GM06990 (cell line): ENCODE data around the gene MTMR4.

ENCODE experiments used
- DNase-seq: peaks from one replicate; pipeline ENCODE4 v3.0.0-alpha.2; 2011; ENCODE audit not compliant: insufficient read length; ENCODE audit errors: extremely low read depth
- H3K27me3 ChIP-seq: replicated peaks from 2 replicates; pipeline ENCODE4 v1.6.0; 2011; ENCODE audit warnings: low read length; ENCODE audit not compliant: control insufficient read depth, insufficient read depth
- H3K36me3 ChIP-seq: 2 replicates; pipeline ENCODE4 v1.5.1; 2011; ENCODE audit warnings: low read length; ENCODE audit not compliant: control insufficient read depth, insufficient read depth
- H3K4me3 ChIP-seq: replicated peaks from 2 replicates; pipeline ENCODE4 v1.5.1; 2011; ENCODE audit warnings: low read depth, mild to moderate bottlenecking, control low read depth, low read length
- TF ChIP-seq, protein P1 (sequence below): IDR thresholded peaks from 2 replicates; pipeline ENCODE4 v1.5.1; 2011; ENCODE audit warnings: low read length, control low read depth, mild to moderate bottlenecking, inconsistent platforms; ENCODE audit not compliant: insufficient read depth, poor library complexity, severe bottlenecking

Gene MTMR4

DNA sequence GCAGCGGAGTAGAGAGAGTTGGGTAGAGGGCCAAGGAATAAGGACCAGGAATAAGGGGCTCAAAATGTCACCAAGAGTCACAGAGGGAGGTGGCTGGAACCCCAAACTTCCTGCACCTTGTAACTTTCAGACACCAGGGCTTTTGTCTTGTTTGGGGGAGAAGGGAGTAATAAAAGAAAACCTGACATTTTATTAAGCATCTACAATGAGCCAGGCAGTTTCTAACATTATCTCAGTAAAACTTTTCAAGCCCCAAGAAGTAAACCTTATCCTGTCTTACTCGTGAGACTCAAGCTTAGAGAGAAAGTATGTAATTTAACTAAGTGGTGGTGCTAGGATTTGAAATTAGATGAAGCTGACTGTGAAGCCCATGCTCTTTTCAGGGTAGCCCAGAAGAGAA lies 848 bp upstream of the MTMR4 start:
- no peaks in the 10 kb centered on the region for H3K27me3 ChIP-seq
- peaks cover 10% of the 10 kb centered on the region for H3K36me3 ChIP-seq
- TF ChIP-seq, protein P1, sequence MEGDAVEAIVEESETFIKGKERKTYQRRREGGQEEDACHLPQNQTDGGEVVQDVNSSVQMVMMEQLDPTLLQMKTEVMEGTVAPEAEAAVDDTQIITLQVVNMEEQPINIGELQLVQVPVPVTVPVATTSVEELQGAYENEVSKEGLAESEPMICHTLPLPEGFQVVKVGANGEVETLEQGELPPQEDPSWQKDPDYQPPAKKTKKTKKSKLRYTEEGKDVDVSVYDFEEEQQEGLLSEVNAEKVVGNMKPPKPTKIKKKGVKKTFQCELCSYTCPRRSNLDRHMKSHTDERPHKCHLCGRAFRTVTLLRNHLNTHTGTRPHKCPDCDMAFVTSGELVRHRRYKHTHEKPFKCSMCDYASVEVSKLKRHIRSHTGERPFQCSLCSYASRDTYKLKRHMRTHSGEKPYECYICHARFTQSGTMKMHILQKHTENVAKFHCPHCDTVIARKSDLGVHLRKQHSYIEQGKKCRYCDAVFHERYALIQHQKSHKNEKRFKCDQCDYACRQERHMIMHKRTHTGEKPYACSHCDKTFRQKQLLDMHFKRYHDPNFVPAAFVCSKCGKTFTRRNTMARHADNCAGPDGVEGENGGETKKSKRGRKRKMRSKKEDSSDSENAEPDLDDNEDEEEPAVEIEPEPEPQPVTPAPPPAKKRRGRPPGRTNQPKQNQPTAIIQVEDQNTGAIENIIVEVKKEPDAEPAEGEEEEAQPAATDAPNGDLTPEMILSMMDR: no peak
- no peak overlapping the region for H3K4me3 ChIP-seq
- no peak for DNase-seq

DNA sequence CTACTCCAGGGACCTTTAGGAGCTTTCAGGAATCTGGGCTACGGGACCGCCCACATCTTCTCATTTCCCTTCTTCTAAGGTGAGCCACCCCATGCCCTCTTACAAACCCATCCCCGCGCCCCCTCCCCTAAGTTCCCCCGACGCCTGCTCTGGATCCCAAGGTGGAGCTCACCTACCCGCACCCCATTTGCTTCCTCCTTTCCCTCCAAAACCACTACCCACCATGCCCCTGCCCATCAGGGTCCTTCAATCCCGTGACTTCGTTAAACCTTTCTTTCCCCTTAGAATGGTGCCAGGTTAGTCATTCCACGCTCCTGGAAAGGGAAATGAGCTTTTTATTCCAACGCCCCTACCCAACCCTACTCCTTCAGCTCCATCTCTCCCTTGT lies 326 bp upstream of the MTMR4 start:
- H3K27me3 ChIP-seq: no peaks in the 10 kb centered on the region
- DNase-seq: no peak
- H3K4me3 ChIP-seq: peak overlapping the region; percentile 86
- H3K36me3 ChIP-seq: peaks cover 14% of the 10 kb centered on the region
- TF ChIP-seq, protein P1: no peak

DNA sequence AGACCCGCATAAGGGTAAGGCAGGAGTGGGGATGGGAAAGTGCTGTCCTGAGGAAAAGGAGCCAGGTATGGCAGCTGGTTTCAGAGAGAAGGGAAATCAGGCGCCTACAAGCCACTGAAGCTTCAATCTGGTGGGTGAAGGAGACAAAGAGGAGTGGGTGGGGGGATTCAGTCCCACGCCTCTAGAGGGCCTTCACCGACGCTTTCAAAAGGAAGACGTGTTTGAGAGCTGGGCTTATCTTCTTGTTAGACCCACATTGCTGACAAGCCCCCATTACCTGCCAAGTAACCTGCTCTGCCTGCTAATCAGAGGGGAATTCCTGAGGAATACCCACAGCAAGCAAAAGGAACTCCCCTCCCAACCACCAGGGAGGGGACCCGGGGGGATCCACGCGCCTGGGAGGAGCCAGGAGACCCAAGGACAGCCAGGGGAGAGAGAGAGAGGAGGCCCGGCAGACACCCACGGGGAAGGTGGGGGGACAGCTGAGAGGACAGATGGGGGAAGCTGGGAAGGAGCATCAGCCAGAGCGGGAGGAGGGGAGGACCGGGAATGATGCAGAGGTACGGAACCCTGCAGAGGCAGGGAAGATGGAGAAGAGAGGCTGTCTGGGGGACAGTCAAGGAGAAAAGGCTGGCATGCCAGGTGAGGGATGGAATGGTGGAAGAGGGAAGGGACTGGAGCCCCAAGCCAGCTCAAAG lies 1.0 kb downstream of the MTMR4 start:
- Histone ChIP-seq H3K36me3 (peaks cover 25% of the 10 kb centered on the region), H3K27me3 (no peaks in the 10 kb centered on the region), H3K4me3 (peak overlapping the region; percentile 86)
- TF ChIP-seq, protein P1: peak; percentile 3
- DNase-seq: peak; percentile 70

DNA sequence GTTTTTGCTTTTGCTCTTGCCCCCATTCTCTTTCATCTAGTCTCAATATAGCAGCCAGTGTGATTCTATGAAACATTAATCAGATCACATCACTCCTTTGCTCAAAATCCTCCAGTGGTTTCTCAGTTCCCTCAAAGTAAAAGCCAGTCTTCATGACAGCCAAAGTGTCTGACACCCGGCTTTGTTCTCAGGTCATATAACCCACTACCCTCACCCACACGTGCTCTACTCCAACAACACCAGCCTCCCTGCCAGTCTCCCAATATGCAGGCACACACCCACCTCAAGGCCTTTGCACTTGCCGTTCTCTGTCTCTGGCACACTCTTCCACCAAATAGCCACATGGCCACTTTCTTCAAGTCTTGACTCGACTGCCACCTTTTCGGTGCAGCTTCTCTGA lies 4.4 kb downstream of the MTMR4 start:
- Histone ChIP-seq H3K27me3 (no peaks in the 10 kb centered on the region), H3K4me3 (no peak overlapping the region), H3K36me3 (peaks cover 37% of the 10 kb centered on the region)
- no peak for DNase-seq
- TF ChIP-seq, protein P1: no peak

DNA sequence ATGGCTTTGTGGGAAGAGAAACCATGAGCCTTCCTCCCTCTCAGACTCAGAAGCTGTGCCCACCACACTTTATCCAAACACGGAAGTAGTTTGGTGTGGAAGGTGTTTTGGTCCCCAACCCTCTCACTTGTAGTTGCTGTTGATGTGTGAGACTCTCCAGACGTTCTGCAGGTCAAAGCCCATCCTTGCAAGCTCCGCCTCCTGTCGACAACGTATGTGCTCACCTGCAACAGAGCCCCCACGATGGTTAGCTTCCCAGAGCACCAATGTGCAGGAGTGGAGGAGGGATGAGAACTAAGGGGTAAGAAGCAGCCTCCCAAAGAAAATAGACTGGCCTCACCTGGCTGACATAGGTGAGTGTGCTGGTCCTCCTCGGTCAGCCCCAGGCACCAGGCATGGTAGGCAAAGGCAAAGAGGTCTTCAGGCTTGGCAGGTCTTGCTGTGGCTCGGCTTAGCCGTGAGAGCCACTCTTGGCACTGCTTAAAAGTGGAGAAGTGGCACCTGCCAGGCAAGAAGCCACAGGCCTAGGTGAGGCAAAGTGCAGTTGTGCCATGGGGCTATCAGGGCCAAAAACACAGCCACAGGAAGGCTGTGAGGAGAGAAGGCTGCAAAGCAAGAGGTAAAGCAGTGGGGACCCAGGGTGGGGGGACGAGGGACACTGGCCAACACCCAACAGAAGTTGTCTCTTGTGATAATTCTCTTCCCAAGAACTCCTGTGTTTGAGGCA lies 5.9 kb downstream of the MTMR4 start:
- Histone ChIP-seq H3K27me3 (no peaks in the 10 kb centered on the region), H3K4me3 (no peak overlapping the region), H3K36me3 (peaks cover 48% of the 10 kb centered on the region)
- TF ChIP-seq, protein P1: no peak
- DNase-seq: no peak
